Chondrocyte (in vitro differentiated cells): Measurements from ENCODE around the gene MTCP1. TPM values are rescaled to one million over a fixed set of nuclear protein-coding genes. Genes with fewer than 3 reads are reported as not detected.

Source experiments
- DNase-seq: peaks from one replicate; pipeline ENCODE4 v3.0.0; 2021; ENCODE audit warnings: mixed read lengths, low spot score
- H3K27ac Mint-ChIP-seq: one replicate; pipeline ENCODE4 v1.8.0; 2021; ENCODE audit warnings: mild to moderate bottlenecking, moderate library complexity, mixed read lengths; ENCODE audit not compliant: unreplicated experiment
- H3K27me3 Mint-ChIP-seq: 2 replicates; pipeline ENCODE4 v1.8.0; 2021; ENCODE audit warnings: low read depth, mixed read lengths
- H3K36me3 Mint-ChIP-seq: 2 replicates; pipeline ENCODE4 v1.8.0; 2021; ENCODE audit warnings: low read depth, mixed read lengths
- H3K4me1 Mint-ChIP-seq: 2 replicates; pipeline ENCODE4 v1.8.0; 2021; ENCODE audit warnings: low read depth, mild to moderate bottlenecking, mixed read lengths
- H3K4me3 Mint-ChIP-seq: one replicate; pipeline ENCODE4 v1.8.0; 2021; ENCODE audit warnings: mild to moderate bottlenecking, moderate library complexity, mixed read lengths; ENCODE audit not compliant: unreplicated experiment
- H3K9me3 Mint-ChIP-seq: 2 replicates; pipeline ENCODE4 v1.8.0; 2021; ENCODE audit warnings: low read depth, mixed read lengths
- total RNA-seq: library from RNA; stranded (reverse); gene quantifications from 3 replicates; pipeline ENCODE4 v1.2.1, GENCODE V29; 2021
- TF ChIP-seq, protein P1 (sequence below): fragments of 200-600 bp; sonication (generic); IDR thresholded peaks from 2 replicates; pipeline ENCODE4 v1.5.0; 2021; ENCODE audit warnings: antibody characterized with exemption, mild to moderate bottlenecking, moderate library complexity

MTCP1 gene
- total RNA-seq, 1 donor from 2014 or later = 18.6 TPM

GRCh38 chrX:155070663-155070974, 317 bp downstream of the MTCP1 start:
- peaks cover 13% of the 10 kb centered on the region for H3K9me3 Mint-ChIP-seq
- H3K27ac Mint-ChIP-seq = peak overlapping the region; percentile 92

DNA sequence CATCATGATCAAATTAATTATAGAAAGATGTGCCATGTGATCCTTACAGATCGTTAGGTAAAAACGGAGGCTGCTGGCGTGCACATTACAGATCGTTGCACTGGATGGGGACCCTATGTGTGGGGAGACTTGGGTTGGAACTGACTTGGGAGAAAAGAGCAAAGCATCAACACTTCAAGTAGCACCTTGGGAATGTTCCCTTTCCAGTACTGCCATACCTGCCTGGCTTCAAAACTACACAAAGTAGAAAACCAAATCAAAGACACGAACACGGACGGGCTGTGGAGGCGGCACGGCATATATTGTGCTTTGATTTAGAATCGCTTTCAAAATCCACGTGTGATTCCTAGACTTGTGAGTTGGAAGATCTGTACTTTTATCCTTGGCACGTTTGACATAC, 898 bp downstream of the MTCP1 start:
- Mint-ChIP-seq H3K27me3 (no peaks in the 10 kb centered on the region), H3K9me3 (peaks cover 15% of the 10 kb centered on the region), H3K4me3 (peak overlapping the region; percentile 77), H3K27ac (peak overlapping the region; percentile 92), H3K4me1 (peaks cover 31% of the 10 kb centered on the region), H3K36me3 (peaks cover 6% of the 10 kb centered on the region)
- TF ChIP-seq, protein P1, sequence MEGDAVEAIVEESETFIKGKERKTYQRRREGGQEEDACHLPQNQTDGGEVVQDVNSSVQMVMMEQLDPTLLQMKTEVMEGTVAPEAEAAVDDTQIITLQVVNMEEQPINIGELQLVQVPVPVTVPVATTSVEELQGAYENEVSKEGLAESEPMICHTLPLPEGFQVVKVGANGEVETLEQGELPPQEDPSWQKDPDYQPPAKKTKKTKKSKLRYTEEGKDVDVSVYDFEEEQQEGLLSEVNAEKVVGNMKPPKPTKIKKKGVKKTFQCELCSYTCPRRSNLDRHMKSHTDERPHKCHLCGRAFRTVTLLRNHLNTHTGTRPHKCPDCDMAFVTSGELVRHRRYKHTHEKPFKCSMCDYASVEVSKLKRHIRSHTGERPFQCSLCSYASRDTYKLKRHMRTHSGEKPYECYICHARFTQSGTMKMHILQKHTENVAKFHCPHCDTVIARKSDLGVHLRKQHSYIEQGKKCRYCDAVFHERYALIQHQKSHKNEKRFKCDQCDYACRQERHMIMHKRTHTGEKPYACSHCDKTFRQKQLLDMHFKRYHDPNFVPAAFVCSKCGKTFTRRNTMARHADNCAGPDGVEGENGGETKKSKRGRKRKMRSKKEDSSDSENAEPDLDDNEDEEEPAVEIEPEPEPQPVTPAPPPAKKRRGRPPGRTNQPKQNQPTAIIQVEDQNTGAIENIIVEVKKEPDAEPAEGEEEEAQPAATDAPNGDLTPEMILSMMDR = no peak
- DNase-seq = no peak

More at GRCh38 chrX:155070663-155070974, 317 bp downstream of the MTCP1 start:
- peaks cover 31% of the 10 kb centered on the region for H3K4me1 Mint-ChIP-seq
- peak overlapping the region; percentile 77 for H3K4me3 Mint-ChIP-seq
- H3K36me3 Mint-ChIP-seq = peaks cover 6% of the 10 kb centered on the region
- DNase-seq = no peak
- TF ChIP-seq, protein P1 = no peak
- no peaks in the 10 kb centered on the region for H3K27me3 Mint-ChIP-seq

- Mint-ChIP-seq H3K27me3 (no peaks in the 10 kb centered on the region), H3K4me3 (peak overlapping the region; percentile 77), H3K27ac (no peak overlapping the region), H3K36me3 (peaks cover 6% of the 10 kb centered on the region), H3K9me3 (peaks cover 15% of the 10 kb centered on the region), H3K4me1 (peaks cover 31% of the 10 kb centered on the region)
- TF ChIP-seq, protein P1 = no peak
- no peak for DNase-seq
These were observed 1.5 kb downstream of the MTCP1 start for GRCh38 chrX:155069414-155069813.

DNA sequence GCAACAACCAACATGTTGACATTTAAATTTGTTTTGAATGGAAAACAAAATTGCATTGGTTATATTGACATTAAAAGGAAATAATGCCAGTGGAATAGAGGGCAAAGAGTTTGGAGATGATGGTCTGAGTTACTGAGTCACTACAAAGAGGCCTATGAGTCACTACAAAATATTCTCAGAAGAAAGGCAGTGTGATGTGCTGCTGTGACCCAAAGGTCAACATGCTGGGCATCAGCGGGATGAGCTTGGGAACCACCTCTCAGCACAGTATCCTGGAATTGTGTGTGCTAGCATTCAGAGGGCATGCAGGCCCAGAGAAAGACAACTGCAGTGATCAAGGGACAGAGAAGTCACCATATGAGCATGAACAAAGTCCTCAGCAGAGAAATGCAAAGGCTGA, 2.8 kb downstream of the MTCP1 start:
- Mint-ChIP-seq H3K36me3 (no peaks in the 10 kb centered on the region), H3K27me3 (no peaks in the 10 kb centered on the region), H3K4me1 (peaks cover 29% of the 10 kb centered on the region), H3K9me3 (peaks cover 7% of the 10 kb centered on the region), H3K4me3 (no peak overlapping the region), H3K27ac (peak overlapping the region; percentile 33)
- TF ChIP-seq, protein P1 = no peak
- DNase-seq = no peak

- Mint-ChIP-seq H3K27ac (no peak overlapping the region), H3K27me3 (no peaks in the 10 kb centered on the region), H3K4me3 (no peak overlapping the region), H3K36me3 (no peaks in the 10 kb centered on the region), H3K4me1 (peaks cover 19% of the 10 kb centered on the region), H3K9me3 (peaks cover 2% of the 10 kb centered on the region)
- no peak for DNase-seq
- TF ChIP-seq, protein P1 = no peak
These were observed 5.8 kb downstream of the MTCP1 start for GRCh38 chrX:155065035-155065734.
